Embryonic facial prominence (tissue), 1 donor: ENCODE results near the gene HNRNPUL2.

Experiments used
- DNase-seq: peaks from one replicate; pipeline ENCODE4 v3.0.0-alpha.2; 2016; ENCODE audit errors: extremely low spot score

Gene HNRNPUL2

DNA sequence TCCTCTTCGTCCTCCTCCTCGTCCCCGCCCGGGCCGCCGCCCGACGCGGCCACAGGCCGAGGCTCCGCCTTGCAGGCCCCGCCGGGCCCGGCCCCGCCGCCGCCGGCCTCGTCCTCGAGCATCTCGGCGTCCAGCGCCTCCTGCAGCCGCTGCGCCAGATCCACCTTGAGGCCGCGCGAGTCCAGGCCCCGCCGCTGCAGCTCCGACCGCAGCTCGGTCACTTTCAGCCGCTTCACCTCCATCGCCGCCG lies 417 bp downstream of the HNRNPUL2 start:
- DNase-seq = no peak

DNA sequence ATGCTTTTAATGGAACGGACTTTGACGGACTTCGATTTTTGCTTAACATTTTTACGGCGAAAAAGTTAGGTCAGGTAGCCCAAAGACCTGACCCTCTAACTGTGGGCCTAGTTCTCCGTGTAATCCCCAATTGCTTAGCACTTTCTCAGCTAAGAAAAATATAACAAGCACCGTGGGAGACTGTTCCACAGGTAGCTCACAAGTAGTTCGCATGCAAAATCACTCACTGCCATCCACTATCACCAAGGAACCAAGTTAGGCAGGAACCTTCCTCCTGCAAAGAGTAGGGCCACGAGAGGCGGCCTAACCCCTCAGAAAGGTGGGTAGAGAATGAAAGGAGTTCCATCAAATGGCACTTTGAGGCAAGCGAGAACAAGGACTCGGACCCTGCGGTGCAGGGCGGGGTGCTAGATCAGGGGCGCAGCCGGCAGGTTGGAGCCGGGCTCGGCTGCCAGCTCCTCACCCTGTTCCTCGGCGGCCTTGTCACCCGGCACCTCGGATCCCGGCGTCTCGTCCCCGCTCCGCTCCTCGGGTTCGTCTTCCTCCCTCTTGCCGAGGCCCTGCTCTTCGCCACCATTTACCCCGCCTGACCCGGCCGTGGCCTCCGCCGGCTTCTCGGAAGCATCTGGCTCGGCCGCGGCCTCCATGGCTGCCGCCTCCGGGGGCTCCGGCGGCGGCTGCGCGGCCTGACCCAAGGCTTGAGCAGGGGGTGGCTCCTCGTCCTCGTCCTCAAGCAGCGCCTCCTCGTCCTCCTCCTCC lies 922 bp downstream of the HNRNPUL2 start:
- DNase-seq = no peak

DNA sequence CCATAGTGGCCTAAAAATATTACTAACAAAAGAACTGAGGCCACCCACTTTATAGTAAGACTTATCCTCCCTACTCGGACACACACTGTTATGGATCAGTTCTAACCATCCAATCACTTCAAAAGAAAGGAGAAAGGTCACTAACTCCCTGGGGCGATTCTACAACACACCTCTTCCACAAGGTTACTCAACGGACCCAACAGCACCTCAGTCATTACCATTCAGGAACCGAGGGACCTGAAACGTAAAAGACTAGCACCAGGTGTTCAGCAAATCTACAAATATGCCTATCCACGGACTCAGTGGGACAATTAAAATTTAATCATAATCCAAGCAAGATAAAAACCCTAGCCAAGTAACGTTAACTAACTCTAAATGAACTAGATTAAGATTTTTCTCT lies 1.6 kb downstream of the HNRNPUL2 start:
- DNase-seq = no peak

DNA sequence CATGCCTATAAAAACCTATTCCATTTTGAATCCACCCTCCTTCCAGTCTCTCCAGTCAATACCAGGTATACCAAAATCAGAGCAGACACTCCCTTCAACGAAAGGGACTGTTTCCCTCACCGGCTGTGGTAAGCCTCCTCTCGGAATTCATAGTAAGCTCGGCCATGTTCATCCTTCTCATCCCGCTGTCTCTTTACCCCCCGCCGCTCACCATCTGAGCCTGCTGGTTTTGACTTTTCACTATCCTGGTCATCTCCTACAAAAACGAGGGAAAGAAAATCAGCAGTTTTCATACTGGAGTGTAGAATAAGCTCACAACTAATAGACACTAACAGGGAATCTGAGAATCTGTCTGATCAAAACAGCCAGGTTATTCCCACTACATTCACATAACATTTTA lies 3.1 kb downstream of the HNRNPUL2 start:
- no peak for DNase-seq

DNA sequence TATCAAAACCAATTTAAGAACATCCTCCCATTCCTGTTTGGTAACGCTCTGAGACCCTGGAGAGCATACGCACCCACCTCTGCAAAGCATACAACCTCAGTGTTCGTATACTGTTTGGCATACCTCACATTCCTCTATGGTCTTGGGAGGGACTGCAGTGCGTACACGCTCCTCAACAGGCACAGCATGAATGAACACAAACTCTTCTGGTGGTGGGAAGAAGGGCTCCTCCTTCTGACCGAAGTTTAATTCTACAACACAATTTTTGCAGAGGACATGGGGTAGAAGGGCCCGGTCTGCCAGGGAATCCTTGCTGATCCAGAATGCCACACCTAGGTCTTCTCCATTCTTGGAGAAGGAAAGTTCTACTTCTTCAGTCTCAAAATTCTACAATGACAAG lies 5.3 kb downstream of the HNRNPUL2 start:
- DNase-seq = no peak

DNA sequence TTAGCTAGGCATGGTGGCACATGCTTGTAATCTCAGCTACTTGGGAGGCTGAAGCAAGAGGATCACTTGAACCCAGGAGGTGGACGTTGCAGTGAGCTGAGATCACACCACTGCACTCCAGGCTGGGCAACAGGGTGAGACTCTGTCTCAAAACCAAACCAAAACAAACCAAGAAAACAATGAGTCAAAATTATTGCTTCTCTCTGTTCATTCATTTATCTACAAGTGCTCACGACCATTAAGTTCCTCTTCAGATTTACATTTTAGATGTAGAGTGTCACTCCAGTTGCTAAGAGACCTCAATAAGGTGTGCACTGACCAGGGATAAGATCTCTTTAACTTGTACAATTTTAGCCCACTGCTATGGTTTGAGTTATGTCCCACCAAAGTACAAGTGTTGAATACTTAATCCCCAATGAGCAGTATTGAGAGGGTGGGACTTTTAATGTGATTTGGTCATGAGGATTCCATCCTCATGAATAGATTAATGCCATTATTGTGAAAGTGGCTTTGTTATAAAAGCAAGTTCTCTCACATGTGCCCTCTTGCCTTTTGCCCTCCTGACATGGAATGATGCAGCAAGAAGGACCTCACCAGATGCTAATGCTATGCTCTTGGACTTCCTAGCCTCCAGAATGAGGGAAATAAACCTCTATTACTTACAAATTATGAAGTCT lies 7.8 kb downstream of the HNRNPUL2 start:
- no peak for DNase-seq

DNA sequence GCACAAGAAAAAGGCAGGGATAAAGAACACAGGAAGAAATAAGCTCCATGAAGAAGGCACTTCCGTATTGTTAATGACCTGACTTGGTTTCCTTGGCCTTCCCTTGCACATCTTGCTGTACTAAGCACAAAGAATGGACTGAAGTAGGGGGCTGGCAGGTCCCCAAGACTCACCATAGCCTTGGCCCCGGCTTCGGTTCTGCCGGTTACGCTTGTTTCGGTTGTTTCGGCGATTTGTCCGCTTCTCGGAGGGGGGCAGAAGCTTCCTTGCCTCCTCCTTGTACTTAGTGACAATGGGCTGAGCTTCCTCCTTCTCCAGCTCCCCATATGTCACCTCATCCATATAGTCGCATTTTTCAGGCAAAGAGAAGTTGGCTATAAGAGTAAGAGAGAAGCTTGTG lies 10.4 kb downstream of the HNRNPUL2 start:
- DNase-seq = no peak

DNA sequence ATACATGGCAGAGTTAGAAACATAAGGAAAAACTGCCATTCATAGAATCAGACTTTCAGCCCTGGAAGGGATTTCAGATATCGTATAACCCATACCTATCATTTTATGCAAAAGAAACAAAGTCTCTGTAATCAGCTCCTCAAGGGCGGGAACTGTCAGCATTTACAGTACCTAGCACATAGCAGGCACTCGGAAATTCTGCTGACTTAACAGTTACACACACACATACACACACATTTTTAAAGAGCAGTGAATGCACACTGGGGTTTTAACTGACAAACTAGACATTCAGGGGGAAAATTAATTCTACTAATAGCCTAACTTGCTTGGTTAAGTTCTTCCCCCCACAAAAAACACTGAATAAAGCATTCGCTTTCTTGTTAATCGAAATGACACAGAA lies 11.1 kb downstream of the HNRNPUL2 start:
- DNase-seq = no peak

DNA sequence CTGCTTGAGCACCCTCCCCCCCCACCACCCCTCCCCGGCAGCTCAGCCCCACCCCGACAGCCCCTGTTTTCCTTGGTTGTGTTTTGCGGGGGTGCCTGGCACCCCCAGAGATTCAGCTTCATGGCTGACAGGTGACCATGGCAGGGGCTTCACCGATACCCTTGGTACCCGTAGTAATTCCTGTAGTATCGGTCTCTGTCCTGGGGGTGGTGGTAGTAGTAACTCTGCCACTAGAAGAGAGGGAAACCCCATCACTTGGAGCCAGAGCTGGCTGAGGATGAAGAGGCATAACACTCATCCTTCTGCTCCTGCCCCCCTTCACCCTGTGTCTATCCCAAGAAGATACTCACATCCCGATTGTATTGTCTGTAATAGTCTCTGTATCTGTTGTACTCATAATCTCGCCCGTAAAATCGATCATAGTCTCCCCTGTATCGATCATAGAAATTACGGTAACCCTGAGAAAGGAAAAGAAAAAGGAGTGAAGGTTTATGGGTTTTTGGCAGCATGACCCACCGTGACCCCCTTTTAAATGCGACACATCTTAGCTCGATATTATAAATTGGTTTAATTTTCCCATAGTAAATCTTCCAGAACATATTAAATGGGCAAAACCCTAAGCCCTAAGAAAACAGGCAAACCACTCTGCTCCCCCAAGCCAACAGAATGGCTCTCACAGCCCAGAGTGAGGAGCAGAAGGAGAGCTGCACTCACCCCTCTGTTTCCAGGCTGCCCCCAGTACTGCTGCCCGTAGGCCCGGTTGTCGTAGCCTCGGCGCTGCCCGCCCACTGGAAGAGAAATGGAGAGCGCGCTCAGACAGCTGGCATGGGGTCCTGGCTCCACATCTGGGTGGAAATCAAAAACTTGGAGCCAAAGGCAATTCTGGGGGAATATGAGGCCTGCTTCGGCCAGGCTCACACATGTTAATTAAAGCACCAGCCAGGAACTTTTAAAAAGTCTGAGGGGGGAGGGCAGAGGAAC lies 11.8 kb downstream of the HNRNPUL2 start:
- DNase-seq = no peak

DNA sequence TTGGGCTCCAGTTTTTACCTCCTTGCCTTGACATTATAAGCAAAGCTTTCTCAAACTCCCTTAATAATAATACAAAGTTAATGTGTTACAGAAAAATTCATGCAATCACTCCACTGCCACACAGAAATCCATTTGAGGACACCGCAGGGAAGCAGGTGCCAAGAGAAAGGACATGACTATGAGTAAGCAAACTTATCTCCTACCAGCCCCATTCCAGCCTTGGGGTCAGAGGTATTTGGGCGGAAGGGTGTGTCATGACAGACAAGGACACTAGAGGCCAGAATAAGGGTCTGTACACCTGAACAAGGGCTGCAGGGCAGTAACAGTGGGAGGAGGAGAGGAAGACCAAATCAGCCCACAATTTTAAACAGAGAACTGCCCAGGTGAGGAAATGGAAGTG lies 13.9 kb downstream of the HNRNPUL2 start:
- no peak for DNase-seq

DNA sequence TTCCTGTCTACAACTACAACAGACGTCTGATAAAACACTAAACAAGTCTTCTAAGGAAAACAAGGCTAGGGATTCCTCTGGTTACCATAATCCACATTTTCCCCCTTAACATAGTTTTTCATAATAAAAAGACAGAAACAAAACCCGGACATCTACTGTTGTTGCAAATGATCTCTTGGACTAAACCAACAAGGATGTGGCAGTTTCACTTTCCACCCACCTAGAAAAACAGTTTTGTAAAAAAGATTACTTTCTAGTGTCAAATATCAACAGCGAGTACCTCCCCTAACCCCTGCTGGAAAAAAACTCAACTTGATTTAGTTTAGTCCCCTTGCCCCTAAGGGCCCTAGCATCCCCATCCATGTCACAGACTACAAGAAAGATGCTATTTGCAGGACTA lies 14.4 kb downstream of the HNRNPUL2 start:
- DNase-seq = no peak

DNA sequence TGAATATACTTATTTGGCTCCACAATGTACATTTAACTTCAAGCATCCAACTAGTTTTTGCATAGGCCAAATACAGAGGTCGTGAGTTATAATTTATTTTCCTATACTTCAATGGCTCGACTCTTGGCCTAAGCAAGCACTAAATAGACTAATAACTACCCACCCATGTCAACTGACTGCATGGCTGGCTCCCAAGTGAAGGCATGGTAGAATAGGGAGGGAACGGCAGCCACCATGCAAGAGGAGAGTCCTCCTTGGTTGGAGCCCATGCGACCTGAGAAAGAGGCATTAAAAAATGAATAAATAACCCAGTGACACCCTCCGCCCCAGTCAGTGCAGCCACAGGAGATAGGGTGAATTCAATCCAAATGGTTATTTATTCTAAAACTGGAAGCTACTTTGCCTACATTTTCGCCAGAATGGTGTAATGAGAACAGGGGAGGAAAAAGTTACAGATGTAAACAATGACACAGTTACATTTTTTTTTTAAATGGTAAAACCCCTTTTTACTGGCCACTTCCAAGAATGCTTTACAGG lies 14.9 kb downstream of the HNRNPUL2 start:
- no peak for DNase-seq

DNA sequence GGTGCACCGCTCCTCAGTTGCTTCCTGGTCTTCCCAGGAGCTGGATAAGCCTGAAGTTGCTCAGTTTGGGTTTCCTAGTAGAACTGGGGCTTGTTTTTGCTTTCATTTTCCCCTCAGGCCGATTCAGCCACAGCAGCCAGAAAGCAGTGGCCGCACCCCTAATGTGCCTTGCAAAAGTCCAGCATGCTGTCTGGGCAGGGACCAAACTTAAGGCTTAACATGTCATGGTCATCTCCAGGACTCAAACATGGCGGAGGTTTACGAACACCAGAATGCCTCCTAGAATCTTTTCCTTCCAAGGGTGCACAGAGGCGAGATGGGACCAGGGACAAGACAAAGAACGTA lies 17.3 kb downstream of the HNRNPUL2 start:
- no peak for DNase-seq

DNA sequence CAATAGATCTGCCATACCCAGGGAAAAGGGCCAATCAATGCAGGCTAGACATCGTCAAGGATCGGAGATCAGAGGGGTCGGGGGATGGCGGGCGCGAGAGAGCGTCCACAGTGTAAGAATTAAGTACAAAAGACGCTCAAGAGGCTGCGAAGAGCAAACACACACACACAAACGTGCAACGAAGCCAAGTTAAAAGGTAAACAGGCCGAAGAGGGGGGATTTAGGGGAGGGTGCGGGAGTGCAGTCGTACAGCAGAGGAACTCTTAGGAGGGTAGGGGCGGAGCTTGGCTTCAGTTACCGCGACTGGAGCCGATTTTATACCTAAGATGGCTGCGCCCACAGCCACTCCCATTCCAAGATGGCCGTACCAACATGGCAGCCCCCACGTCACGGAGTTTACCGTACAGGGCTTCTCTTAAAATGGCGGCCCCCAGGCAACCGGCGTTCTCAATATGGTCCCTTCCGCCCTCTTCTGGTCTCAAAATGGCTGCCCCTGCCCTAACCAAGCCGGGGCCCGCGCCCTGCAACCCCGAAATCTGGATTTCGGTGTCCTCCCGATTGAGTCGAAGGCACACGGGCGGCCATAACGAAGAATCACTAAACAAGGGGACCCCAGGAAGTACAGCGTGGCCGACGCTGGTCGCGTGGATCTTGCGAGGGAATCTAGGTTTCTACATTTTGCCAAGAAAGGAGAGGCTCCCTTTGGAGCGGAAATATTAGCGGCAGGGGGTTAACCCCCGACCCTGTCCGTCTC lies 17.8 kb downstream of the HNRNPUL2 start:
- peak; percentile 98 for DNase-seq

DNA sequence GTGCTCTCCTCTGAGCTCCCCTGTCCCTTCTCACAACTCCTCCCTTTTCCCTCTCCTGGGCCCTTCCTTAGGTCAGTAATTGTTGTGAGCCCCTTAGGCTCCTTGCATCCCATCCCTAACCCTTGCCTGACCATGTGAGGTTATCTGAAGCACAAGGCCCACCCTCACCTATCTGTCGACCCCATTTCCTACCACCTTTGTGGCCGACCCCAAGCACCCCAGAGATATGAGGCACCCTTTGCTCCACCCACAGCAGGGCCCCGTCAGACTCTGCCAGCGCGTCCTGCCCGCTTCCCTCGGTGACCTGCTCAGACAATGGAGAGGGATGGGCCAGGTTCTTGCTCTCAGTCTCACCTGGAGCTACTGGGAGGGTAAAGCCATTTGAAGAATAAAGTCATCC lies 18.5 kb downstream of the HNRNPUL2 start:
- DNase-seq = no peak

DNA sequence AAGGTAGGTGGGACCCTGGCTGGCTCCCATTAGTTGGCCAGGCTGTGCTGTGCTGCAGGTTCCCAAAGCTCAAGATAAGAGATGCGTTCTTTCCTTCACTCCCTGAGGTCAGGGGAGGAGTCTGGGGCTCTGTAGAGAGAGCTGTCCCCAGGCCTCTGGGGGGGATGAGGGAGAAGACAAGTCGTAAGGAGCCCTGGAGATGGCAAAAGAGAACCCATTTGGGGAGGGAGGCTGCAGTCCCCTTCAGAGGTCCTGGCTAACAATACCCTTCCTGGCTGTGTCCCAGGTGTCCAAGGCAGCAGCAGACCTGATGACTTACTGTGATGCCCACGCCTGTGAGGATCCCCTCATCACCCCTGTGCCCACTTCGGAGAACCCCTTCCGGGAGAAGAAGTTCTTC lies 18.9 kb downstream of the HNRNPUL2 start:
- DNase-seq = no peak

DNA sequence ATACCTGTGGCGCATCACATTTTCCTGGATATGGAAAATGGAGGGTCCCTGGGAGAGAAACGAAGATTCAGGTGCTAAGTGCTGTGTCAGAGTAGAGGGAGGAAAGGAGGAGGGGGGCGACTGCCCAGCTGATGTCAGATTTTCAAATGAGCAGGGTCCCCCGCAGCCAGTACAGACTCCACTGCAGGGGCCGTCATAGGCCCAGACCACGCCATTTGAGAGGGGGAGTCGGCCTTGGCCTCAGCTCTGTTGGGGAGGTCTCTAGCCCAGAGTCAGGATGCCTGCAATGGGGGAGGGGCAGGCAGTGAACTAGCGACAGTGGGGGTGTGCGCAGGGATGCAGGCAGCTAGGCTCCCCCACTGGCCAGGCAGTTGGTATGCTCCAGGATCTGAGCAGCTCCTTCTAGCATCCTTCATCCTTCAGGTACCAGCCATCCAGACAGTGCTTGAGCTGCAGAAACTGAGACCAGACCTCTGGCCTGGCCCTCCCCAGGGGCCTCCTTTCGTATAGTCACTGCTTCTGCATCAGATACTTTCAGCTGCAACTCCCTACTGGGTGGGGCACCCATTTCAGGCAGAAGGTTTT lies 19.9 kb downstream of the HNRNPUL2 start, which contains the start of the genes BSCL2 and GNG3:
BSCL2 (minus strand) TSS at position 148 of the 585 bp plus-strand sequence. CDS start 229 bp downstream, outside the sequence.
GNG3 (plus strand) TSS at position 400 of the 585 bp plus-strand sequence. CDS start 620 bp downstream, outside the sequence.
- peak; percentile 8 for DNase-seq

DNA sequence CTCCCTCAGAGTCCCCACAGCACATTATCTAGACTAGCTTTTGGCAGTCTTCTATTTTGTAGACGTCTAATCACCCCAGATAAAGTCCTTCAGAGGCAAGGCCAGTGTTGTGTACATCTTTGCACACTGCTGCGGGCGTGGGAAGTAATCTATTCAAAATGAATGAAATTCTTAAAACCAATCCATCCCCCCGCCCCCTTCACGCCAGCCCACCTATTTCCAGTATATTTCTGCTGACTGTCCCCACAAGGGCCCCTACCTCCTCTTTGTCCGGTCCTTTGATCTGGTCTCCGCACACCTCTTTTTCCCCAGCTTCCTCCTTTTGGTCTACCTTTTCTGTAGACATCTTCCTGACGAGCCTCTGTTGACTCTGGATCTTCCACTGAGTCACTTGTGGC lies 20.4 kb downstream of the HNRNPUL2 start:
- no peak for DNase-seq

DNA sequence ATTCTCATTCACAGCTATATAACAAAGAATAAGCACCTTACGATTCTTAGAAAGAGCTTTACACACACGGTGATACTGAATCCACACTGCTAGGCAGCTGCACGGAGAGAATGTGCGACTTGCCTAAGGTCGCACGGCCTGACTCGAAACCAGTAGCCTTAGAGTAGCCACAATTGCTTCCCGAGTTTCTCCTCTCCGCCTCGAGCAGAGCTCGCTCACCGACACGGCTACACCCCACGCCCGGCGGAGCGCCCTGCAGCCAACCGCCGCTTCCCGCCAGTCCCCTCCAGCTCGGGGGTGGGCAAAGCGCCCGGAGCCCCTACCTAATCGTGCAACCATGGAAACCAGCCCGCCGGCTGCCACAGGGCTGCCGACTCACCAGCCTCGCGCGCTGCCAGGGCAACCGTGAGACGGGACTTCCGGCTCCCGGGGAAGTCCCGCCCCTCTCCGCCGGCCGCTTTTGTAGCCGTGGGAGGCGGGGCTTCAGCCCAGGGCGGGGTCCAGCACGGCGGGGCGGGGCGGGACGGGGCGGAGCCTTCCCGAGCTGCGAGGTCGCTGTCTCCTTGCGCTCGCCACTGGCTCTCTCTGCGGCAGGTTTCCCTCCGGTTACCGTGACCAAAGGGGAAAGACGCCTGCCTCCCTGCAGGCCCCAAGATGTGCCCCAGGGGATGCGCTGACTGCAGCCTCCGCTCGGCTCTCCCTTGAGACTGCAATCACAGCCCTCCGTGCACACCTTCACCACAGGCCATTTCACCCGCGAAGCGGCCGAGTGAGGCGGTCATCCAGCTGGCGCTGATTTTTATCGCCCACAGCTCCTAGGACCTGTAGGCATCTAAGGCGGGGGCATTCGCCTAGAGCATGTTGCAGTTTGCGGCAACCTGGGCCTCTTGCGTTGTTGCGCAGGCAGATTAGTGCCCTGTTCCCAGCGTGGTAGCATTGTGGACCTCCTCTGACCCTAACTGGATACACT lies 21.1 kb downstream of the HNRNPUL2 start:
- DNase-seq = peak; percentile 84

DNA sequence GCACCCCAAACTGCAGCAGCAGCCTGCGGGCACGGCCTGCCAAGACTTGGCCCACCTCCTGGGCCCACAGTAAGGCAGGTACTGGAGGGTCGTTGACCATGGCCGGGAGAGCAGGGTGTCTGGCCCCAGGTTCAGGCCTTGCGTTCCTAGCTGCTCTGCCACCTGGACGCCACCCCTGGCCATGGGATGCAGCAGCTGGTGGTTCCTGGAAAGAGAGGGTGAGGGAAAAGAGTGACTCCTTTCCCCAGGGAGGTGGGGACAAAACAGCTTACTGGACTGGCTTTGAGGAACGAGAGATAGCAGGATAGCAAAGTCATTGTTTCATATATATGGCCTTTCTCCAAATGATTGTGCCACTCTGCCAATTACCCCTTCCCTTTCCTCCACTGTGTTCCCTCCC lies 21.8 kb downstream of the HNRNPUL2 start:
- no peak for DNase-seq
